GM19455 (cell line): ENCODE measurements around the gene SMAD1.
"Not testable (repeated sequence)": the region's sequence is repeated elsewhere in the genome, so short reads cannot be mapped to it uniquely, and the experiment has no call there.

Experiments
- ATAC-seq: cut with Tn5 transposase; IDR thresholded peaks from one replicate; pipeline ENCODE4 v1.9.1; 2021; ENCODE audit not compliant: unreplicated experiment

SMAD1 gene

DNA sequence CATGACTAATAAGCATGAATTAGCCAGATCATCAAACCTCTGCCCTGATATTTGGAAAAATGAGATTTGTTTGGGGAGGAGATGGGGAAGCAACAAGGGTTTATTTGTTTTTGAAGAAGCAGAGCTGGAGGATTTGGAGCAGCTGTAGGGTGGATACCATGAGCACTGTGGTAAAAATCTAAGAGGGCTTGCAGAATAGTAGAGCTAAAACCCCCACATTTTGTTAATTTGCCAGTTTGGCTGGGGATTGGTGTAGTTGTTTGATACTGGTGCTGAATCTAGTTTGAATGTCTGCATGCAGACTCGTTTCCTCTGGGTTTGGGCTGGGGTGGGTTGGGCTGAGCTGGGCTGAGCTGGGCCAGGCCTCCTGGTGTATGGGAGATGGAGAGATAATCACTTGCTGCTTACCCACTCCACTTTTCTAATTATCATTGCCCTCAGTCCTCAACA is 43.7 kb downstream of the SMAD1 start:
- ATAC-seq, result no peak

DNA sequence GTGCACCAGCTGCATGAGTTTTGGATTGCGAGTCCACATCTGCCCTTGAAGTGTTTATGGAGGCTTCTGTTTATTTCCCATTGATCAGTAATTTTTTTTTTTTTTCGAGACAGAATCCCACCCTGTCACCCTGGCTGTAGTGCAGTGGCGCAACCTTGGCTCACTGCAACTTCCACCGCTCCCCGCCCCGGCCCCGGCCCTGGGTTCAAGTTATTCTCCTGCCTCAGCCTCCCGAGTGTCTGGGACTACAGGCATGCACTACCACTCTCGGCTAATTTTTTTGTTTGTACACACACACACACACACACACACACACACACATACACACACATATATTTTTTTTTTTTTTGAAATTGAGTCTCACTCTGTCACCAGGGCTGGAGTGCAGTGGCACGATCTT is 46.1 kb downstream of the SMAD1 start:
- no peak for ATAC-seq

DNA sequence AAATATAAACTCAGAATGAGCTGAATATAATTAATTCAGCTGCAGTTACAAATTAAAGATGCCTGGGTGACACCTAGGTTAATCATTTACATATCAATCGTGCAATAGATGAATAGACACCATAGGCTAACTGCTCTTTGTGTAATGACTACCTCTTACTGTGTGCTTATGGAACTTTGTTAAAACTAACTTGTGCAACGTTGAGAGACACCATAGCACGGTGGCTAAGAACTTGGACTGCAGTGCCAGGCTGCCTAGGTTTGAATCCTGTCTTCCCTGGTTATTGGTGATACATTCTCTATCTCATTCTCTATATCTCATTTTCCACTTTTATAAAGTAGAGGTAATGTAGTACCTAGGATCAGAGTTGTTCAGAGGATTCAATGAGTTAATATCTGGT is 46.9 kb downstream of the SMAD1 start:
- ATAC-seq, result no peak

DNA sequence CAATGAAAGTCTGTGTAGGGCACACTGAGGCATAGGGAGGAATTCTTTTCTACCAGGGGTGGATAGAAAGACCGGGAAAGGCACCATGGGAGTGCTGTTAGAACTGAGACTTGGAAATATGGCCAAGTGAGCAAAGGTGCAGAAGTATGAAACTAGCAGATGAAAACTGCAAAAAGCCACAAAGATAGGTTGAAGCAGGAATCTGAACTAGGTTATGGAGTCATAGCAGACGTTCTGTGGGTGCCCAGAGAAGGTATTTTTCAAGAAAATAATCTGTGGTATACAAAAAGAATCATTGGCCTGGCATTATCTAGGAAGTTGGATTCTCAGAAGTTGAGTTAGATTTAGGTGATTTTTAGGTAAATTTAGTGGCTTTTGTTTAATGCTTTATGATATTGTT is 48.5 kb downstream of the SMAD1 start:
- peak; percentile 55 for ATAC-seq

DNA sequence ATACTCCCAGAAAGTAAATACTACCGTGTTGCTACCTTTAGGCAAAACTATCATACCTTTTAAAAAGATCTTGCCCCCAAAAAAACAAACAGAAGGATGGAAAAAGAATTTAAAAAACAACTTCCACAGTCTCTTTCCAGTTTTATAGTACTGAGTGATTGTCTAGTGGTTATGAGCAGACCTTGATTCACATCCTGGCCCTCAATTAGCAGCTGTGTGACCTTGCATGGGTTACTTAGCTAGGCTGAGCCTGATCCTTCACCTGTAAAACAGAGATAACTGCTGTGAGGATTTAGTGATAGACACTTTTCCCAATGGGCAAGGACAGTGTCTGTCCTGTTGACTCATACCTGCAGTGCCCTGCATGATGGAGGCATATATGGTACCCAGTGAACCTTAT is 49.0 kb downstream of the SMAD1 start:
- no peak for ATAC-seq

DNA sequence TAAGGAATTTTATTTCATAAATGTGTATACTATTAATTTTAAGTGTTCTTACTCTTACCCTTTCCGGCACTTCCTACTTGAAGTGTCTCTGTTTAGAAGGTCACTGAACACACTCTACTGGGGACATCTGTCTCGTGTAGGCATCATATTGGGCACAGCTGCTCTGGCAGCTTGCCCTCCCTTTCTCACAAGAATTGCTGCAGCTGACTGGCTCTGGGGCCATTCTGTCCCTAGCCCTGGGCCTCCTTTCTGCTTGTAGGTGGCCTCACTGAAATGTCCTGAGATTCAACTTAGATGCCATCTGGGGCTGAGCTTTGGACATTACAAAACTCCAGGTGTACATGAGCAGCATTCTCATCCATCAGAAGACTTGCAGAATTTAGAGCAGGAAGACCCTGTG is 49.6 kb downstream of the SMAD1 start:
- no peak for ATAC-seq

DNA sequence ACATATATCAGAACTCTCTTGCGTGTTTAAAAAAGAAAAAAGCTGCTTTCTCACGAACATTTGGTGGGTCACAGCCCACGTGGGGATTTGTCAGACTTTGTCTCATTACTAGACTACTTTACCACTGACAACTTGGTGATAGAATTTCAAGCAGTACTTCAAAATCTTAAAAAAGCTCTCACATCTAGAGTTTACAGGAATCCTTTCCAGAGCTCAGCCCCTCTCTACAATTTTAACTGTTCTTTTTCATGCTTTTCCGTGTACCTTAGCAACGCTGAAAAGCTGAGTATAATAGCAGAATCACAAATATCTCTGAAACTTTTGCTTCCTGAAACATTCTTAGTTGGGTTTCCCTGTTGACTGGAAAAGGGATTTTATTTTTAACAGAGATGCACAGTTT is 50.2 kb downstream of the SMAD1 start:
- no peak for ATAC-seq

DNA sequence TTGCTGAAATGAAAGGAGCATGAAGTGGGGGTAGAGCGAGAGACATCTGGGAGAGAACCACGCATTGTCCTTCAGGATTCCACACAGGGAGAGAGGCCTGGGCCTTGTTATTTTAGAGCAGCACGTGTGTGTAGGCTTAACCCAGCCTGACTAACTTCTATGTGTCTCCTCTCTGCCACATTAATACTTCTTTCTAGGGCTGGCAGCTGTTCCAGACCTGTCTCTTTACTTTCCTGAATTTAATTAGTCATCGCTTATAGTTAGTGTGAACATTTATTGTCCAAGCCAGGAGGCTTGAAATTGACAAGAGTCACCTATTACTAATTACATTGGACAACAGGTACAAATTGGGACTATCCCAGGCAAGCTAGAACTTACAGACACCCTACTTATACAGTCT is 51.3 kb downstream of the SMAD1 start:
- no peak for ATAC-seq

DNA sequence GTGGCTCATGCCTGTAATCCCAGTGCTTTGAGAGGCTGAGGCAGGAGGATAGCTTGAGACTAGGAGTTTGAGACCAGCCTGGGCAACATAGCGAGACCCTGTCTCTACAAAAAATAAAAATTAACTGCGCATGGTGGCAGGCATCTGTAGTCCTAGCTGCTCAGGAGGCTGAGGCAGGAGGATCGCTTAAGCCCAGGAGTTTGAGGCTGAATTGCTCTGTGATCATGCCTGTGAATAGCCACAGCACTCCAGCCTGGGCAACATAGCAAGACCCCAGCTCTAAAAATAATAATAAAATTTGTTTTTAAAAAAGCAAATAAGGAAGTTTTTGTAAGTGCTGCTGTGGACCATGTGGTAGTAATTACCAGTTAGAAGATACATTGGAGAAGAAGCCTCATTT is 51.8 kb downstream of the SMAD1 start:
- ATAC-seq, result not testable (repeated sequence)

DNA sequence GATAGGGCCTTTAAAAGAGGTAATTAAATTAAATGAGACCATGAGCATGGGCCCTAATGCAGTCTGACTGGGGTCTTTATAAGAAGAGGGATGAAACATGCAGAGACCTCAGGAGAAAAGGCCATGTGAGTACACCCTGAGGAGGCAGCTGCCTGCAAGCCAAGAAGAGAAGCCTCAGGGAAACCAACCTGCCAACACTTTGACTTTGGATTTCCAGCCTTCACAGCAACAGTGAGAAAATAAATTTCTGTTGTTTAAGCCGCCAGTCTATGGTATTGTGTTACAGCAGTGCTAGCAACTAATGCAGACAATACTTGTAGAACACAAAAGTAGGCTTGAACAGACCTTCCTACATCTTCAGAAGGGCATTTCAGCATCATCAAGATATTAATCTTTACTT is 52.3 kb downstream of the SMAD1 start:
- no peak for ATAC-seq

DNA sequence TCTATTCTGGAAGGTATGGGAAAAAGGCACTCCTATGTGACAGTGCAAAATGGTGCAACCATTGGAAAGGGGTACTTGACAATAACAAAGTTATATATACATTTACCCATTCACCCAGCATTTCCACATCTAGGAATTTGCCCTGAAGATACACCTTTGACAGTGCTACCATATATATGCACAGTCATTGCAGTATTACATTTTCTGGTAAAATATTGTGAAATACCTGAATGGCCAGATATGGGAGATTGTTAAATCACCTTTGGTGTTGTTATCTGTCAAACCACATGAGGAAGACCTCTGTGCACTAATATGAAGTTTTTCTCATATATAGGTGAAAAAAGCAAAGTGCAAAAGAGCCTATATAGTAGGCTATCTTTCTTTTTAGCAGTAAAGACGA is 53.5 kb downstream of the SMAD1 start:
- no peak for ATAC-seq

DNA sequence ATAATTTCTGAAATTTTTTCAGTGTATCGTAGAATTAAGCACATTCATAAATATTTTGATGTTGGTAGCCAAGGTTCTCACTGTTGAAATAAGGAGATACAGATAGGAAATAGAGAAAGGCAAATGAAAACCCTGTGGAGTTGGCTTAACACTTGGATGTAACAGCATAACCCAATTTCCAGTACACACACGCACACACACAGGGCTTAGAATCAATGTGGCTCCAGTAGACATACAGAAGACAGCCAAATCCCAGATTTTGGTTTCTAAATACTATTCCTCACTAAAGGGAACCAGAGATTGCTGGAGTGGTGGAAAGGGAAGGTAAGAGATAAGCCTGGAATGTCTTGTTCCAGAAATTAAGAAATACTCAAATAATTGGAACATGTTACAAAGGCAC is 54.4 kb downstream of the SMAD1 start:
- ATAC-seq, result no peak

DNA sequence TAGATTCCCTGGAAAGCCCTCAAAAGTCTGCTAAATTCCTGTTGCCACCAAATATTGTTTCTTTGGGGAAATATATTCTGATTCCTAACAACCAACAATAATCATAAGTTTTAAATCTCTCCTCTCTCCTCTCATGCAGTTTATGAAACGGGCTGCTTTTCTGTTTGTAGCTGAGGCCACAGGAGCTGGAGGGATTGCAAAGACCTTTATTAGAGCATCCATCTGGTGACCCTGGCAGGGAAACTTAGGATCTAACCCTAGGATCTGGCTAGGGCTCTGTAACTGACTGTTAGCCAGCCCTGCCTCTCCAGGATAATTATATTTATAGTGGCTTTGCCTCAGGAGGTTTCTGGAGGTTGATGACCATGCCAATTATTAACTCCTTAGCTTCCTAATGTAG is 56.9 kb downstream of the SMAD1 start:
- ATAC-seq, result no peak

DNA sequence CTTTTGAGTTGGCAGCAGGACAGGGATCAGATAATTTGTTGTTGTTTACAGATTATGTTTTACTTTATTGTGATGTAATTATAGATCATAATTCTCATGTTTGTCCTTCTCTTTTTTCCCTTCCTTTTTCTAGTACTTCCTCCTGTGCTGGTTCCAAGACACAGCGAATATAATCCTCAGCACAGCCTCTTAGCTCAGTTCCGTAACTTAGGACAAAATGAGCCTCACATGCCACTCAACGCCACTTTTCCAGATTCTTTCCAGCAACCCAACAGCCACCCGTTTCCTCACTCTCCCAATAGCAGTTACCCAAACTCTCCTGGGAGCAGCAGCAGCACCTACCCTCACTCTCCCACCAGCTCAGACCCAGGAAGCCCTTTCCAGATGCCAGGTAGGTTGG is 58.0 kb downstream of the SMAD1 start:
- no peak for ATAC-seq

DNA sequence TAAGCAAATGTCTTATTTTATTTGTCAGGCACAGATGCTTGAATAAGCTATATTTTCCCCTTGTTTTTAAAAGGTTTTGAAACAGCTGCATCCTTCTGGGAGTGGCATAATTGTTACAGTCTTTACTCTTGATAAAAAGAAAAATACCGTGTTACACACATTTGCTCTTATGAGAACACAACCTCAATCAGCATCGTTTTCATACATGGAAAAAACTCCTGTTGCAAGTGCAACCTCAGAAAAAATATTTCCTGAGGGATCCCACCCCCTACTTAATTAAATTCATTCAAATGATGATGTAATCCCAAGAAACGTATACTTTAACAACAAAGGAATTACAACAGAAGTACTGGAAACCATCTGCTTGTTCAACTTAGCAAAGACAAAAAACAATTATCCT is 58.6 kb downstream of the SMAD1 start:
- no peak for ATAC-seq

DNA sequence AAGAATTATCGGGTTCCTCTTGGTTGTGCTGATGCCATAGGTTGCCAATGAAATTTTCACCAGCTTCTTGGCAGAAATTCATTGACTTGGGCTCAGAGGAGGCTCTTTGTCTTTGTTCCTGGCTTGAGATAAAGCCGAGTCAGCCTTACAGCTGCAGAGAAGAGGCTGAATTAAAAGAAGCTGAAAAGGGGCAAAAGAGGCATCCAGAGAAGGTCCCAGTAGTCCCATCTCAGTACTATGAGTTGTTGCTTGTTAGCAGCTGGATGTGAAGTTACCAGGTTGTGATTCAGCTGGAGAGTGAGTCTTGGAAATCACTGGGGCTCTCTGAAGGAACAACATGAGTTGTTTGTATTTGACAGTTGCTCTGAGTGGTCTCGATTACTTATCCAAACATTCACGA is 59.7 kb downstream of the SMAD1 start:
- ATAC-seq, result no peak

DNA sequence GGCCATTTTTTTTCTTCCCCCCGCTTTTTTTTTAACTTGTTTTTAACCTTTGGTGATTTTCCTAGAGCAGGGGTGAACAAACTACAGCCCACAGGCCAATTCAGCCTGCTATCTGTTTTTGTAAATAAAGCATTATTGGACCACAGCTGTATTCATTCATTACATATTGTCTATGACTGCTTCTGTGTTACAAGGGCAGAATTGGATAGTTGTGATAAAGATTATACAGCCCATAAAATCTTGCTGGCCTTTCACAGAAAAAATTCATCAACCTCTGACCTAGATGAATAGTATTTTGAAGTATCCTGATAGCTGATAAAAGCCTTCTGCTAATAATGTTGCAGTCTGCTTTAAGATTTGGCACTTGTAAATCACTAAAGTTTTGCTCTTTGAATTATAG is 63.4 kb downstream of the SMAD1 start:
- no peak for ATAC-seq

DNA sequence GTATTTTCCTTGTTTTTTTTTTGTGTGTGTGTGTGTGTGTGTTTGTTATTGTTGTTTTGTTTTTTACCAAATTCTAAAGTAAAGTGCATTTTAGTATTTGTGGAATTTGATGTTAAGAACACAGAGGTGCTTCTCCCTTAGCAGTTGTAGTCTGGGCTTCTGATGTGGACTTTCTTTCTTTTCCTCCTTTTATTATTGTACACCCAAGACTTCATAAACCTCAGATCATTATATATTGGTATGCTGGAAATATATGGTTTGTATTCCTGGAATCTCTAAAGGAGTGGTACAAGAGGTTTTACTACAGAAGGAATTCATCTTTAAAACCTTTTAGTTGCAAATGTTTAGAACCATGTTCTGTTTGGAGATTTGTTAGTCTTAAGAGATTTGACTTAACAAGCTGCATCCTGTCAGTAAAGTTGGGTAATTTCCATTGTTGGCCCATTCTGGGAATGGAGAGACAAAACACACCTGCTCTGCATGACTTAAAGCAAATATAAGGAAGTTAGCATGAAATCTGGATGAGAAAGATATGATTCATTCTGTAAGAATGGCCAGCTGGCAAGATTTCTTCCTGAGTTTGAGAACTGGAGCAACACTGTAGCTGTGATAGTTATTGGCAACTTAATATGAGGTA is 64.0 kb downstream of the SMAD1 start:
- ATAC-seq, result no peak

DNA sequence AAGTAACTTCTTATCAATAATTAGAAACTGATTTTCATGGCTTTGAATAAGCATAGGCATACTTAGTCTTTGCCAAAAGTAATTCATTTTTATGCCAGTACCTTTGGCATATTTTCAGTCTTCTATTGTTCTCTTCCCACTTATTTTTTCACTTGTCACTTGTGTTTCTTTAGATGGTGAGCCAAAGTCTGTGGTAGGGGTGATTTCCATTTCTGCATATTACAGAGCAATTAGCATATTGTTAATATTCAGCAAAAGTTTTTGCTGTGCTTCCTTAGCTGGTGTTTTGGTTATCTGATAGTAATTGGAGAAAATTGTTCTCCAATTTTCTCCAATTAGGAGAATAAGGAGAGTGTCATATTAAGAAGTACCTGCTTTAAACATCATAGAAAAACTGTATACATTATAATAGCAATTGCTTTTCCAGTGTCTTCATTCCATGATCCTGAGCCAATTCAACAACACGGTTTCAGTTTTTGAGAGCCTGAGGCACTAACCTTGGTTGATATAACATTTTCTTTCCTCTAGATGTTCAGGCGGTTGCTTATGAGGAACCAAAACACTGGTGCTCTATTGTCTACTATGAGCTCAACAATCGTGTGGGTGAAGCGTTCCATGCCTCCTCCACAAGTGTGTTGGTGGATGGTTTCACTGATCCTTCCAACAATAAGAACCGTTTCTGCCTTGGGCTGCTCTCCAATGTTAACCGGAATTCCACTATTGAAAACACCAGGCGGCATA is 64.7 kb downstream of the SMAD1 start:
- no peak for ATAC-seq

DNA sequence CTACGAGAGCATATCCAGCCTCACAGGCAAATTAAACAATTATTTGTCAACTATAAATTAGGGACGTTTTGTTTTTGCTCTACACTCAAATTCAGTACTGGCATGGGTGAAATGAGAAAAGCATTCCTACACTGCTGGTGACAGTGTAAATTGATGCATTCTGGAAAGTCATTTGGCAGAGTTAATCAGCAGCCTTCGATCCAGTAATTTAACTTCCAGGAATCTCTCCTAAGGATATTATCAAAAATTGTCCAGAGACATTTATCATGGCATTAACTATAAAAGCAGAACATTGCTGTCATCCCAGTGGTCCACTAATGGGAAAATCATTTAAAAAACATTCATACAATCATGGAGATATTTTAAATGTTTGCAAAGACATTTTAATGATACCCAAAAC is 70.0 kb downstream of the SMAD1 start:
- ATAC-seq, result no peak

DNA sequence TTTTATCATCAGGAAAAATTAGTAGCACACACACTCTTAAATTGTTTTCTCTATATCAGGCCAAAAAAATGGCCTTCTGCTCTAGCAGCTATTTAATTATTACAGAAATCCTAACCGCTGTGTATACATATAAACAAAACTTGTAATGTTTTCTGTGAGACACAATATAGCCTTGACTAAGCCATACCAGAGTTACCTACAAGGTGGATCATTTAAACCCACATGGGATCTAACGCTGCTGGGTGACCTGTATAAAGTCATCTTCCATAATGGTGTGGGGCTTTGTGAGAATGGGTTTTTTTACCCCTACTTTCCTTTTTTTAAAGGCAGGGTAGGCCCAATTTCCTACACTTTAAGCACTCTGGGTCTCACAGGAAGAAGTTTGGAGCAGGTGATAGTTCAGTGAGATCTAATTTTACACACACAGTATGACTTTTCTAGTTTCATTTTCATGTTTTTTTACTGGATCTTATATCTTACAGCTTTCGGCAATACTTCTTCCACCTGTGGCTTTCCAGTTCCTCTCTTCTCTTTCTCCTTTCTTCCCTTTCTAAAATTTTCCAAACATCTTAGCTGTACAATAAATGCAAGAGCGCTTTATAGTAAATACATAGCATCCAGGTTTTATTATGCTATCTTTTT is 70.6 kb downstream of the SMAD1 start:
- peak; percentile 80 for ATAC-seq

DNA sequence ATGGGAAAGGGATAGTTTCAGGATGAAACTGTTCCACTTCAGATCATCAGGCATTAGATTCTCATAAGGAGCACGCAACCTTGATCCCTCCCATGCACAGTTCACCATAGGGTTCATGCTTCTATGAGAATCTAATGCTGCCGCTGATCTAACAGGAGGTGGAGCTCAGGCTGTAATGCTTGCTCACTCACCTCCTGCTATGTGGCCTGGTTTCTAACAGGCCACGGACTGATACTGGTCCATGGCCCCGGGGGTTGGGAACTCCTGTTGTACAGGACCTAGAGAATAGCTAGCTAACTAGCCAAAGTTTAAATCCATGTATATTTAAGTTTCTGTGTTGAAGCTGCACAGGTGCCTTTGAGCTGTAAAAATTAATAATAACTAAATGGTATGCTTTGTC is 71.7 kb downstream of the SMAD1 start:
- ATAC-seq, result no peak
